Measurements from ENCODE around the gene REEP1.

Gene REEP1

DNA sequence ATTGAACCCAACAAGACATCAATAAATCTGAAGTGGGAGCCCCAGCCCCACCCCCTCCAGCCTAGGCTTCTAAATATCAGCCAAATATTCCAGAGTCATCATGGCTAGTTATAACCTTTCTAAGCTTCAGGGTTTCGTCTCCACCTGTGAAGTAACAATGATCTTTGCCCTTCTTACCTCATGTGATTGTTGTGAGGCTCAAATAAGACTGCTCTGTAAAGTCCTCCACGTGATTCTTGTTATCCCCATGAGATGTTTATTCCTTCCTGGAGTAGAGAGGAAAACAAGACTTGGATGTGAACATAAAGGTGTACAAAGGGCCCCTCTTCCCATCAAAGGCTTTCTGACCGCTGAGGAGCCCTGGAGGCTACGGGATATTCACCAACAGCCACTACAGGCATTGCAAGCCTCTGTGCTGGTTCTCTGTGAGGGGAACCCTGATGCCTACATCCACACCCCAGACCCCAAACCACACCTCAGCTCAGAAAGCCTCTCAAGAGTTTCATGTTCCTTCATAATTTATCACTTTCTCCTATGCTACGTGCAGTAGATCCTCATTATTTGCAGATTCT lies 20.1 kb upstream of the REEP1 start:
- no peak overlapping the region for H2BK12ac ChIP-seq (ENCODE audit: low read length)
- no peaks in the 10 kb centered on the region for H3K9me3 ChIP-seq (replicated peaks in 1 of 2; ENCODE audit: control insufficient read depth in 2 of 2, insufficient read depth in 1 of 2, low read depth in 1 of 2, low read length in 2 of 2)
- H4K91ac ChIP-seq (ENCODE audit: low read depth, low read length, poor library complexity) = no peak overlapping the region
- H3K18ac ChIP-seq (ENCODE audit: low read length) = no peak overlapping the region
- no peak overlapping the region for H2AFZ ChIP-seq (ENCODE audit: low read length)
- no peak overlapping the region for H2AK5ac ChIP-seq (ENCODE audit: low read depth, low read length)
- H3K14ac ChIP-seq (ENCODE audit: low read length) = no peak overlapping the region
- no peak overlapping the region for H4K8ac ChIP-seq (ENCODE audit: low read depth, low read length)
- no peaks in the 10 kb centered on the region for H3K79me1 ChIP-seq (ENCODE audit: low read depth, low read length)
- no peak overlapping the region for H3K23ac ChIP-seq (ENCODE audit: low read depth, low read length, poor library complexity)
- peaks cover 0 to 11% (median 0%) of the 10 kb centered on the region in 3 experiments for H3K27me3 ChIP-seq (ENCODE audit: control insufficient read depth in 3 of 3, insufficient read depth in 3 of 3, low read depth in 1 of 3, low read length in 3 of 3)
- no peak overlapping the region for H2BK5ac ChIP-seq (ENCODE audit: low read length)
- no CpG with 5 or more reads among the region's 5 CpGs for whole genome bisulfite sequencing, 2 donors (ENCODE audit: extremely low coverage in 2 of 2, insufficient read length in 2 of 2, insufficient replicate concordance in 1 of 2)
- H3K9ac ChIP-seq (ENCODE audit: low read depth, low read length, poor library complexity) = no peak overlapping the region
- H3K4me2 ChIP-seq (ENCODE audit: insufficient read depth, low read length, poor library complexity, severe bottlenecking) = no peak overlapping the region
- no peak overlapping the region for H3K27ac ChIP-seq (replicated peaks; ENCODE audit: low read length)
- H3K4me3 ChIP-seq (ENCODE audit: low read length in 2 of 2) = no peak overlapping the region
- H3K36me3 ChIP-seq (replicated peaks in 1 of 2; ENCODE audit: control insufficient read depth in 2 of 2, insufficient read depth in 2 of 2, low read length in 2 of 2) = no peaks in the 10 kb centered on the region
- no peak overlapping the region for H3K4ac ChIP-seq (ENCODE audit: low read length)
- peaks cover 0 to 8% of the 10 kb centered on the region in 2 donors for H3K4me1 ChIP-seq (ENCODE audit: control insufficient read depth in 2 of 2, insufficient read depth in 1 of 2, low read depth in 1 of 2, low read length in 2 of 2)
- H2BK15ac ChIP-seq (ENCODE audit: low read length) = no peak overlapping the region
- DNase-seq (ENCODE audit: low spot score) = no peak
- H2BK120ac ChIP-seq (ENCODE audit: low read depth, low read length) = no peak overlapping the region

DNA sequence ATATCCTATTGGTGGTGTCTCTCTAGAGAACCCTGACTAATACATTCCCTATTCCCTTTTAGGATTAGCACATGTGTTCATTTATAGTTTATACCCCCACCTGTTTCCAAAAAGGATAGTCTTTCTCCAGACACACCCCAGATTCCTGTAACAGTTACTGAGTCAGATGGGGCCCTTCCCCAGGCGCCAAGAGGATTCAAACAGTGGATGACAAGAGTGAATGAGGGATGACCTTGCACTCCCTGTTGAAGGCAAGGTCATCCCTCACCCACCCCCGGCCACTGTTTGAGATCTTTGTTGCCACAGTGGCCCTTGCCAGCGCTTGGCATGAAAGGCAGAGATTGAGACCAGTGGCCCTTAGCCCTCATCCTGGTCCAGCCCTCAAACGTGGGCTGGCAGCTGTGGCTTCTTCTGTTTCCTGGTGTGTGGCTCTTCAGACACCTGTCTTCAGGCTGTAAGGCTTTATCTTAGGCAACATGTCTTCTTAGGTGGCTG lies 15.3 kb upstream of the REEP1 start:
- no peak overlapping the region for H4K8ac ChIP-seq (ENCODE audit: low read depth, low read length)
- H3K79me1 ChIP-seq (ENCODE audit: low read depth, low read length) = no peaks in the 10 kb centered on the region
- H3K4ac ChIP-seq (ENCODE audit: low read length) = no peak overlapping the region
- no peaks in the 10 kb centered on the region for H3K9me3 ChIP-seq (replicated peaks in 1 of 2; ENCODE audit: control insufficient read depth in 2 of 2, insufficient read depth in 1 of 2, low read depth in 1 of 2, low read length in 2 of 2)
- no peak overlapping the region for H2BK120ac ChIP-seq (ENCODE audit: low read depth, low read length)
- H3K36me3 ChIP-seq (replicated peaks in 1 of 2; ENCODE audit: control insufficient read depth in 2 of 2, insufficient read depth in 2 of 2, low read length in 2 of 2) = no peaks in the 10 kb centered on the region
- no peak overlapping the region for H3K4me3 ChIP-seq (ENCODE audit: low read length in 2 of 2)
- H2BK5ac ChIP-seq (ENCODE audit: low read length) = no peak overlapping the region
- no peak overlapping the region for H3K27ac ChIP-seq (replicated peaks; ENCODE audit: low read length)
- H2BK12ac ChIP-seq (ENCODE audit: low read length) = no peak overlapping the region
- H2BK15ac ChIP-seq (ENCODE audit: low read length) = no peak overlapping the region
- no peak overlapping the region for H3K23ac ChIP-seq (ENCODE audit: low read depth, low read length, poor library complexity)
- H2AFZ ChIP-seq (ENCODE audit: low read length) = no peak overlapping the region
- H3K4me2 ChIP-seq (ENCODE audit: insufficient read depth, low read length, poor library complexity, severe bottlenecking) = no peak overlapping the region
- H3K14ac ChIP-seq (ENCODE audit: low read length) = no peak overlapping the region
- peaks cover 0 to 12% (median 2%) of the 10 kb centered on the region in 3 experiments for H3K27me3 ChIP-seq (ENCODE audit: control insufficient read depth in 3 of 3, insufficient read depth in 3 of 3, low read depth in 1 of 3, low read length in 3 of 3)
- no peak overlapping the region for H3K18ac ChIP-seq (ENCODE audit: low read length)
- no peak for DNase-seq (ENCODE audit: low spot score)
- H4K91ac ChIP-seq (ENCODE audit: low read depth, low read length, poor library complexity) = no peak overlapping the region
- H3K9ac ChIP-seq (ENCODE audit: low read depth, low read length, poor library complexity) = no peak overlapping the region
- no peak overlapping the region for H2AK5ac ChIP-seq (ENCODE audit: low read depth, low read length)
- WGBS, 2 donors (ENCODE audit: extremely low coverage in 2 of 2, insufficient read length in 2 of 2, insufficient replicate concordance in 1 of 2) = no CpG with 5 or more reads among the region's 4 CpGs
- no peaks in the 10 kb centered on the region for H3K4me1 ChIP-seq (ENCODE audit: control insufficient read depth in 2 of 2, insufficient read depth in 1 of 2, low read depth in 1 of 2, low read length in 2 of 2)

GRCh38 chr2:86352137-86352726 lies 14.8 kb upstream of the REEP1 start:
- no peak for DNase-seq (ENCODE audit: low spot score)
- H3K27ac ChIP-seq (replicated peaks; ENCODE audit: low read length) = no peak overlapping the region

DNA sequence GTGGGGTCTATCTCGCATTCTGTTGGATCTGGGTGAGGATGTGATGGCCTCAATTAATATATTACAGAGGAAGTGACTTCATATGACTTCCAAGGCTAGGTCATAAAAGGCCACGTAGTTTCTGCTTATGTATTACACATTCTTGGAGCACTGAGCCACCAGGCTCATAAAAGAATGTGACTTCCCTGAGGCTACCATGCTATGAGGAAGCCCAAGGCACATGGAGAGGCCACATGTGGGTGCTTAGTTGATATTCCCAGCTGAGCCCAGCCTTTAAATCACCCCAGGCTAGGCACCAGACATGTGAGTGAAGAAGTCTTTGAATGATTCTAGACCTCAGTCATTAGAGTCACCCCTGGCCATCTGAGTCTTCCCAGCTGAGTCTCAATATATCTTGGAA lies 13.3 kb upstream of the REEP1 start:
- H3K4me1 ChIP-seq (ENCODE audit: control insufficient read depth in 2 of 2, insufficient read depth in 1 of 2, low read depth in 1 of 2, low read length in 2 of 2) = no peaks in the 10 kb centered on the region
- no CpG with 5 or more reads among the region's 2 CpGs for WGBS, 2 donors (ENCODE audit: extremely low coverage in 2 of 2, insufficient read length in 2 of 2, insufficient replicate concordance in 1 of 2)
- H3K27ac ChIP-seq (replicated peaks; ENCODE audit: low read length) = no peak overlapping the region

More at GRCh38 chr2:86352137-86352726, 14.8 kb upstream of the REEP1 start:
- no peak overlapping the region for H2AFZ ChIP-seq (ENCODE audit: low read length)
- no peak overlapping the region for H4K8ac ChIP-seq (ENCODE audit: low read depth, low read length)
- H2BK15ac ChIP-seq (ENCODE audit: low read length) = no peak overlapping the region
- H3K9ac ChIP-seq (ENCODE audit: low read depth, low read length, poor library complexity) = no peak overlapping the region
- no peaks in the 10 kb centered on the region for H3K36me3 ChIP-seq (replicated peaks in 1 of 2; ENCODE audit: control insufficient read depth in 2 of 2, insufficient read depth in 2 of 2, low read length in 2 of 2)
- no peaks in the 10 kb centered on the region for H3K79me1 ChIP-seq (ENCODE audit: low read depth, low read length)
- peak overlapping the region; percentile 63 for H3K18ac ChIP-seq (ENCODE audit: low read length)
- peaks cover 0 to 14% (median 2%) of the 10 kb centered on the region in 3 experiments for H3K27me3 ChIP-seq (ENCODE audit: control insufficient read depth in 3 of 3, insufficient read depth in 3 of 3, low read depth in 1 of 3, low read length in 3 of 3)
- H3K9me3 ChIP-seq (replicated peaks in 1 of 2; ENCODE audit: control insufficient read depth in 2 of 2, insufficient read depth in 1 of 2, low read depth in 1 of 2, low read length in 2 of 2) = no peaks in the 10 kb centered on the region
- WGBS, 2 donors (ENCODE audit: extremely low coverage in 2 of 2, insufficient read length in 2 of 2, insufficient replicate concordance in 1 of 2) = no CpG with 5 or more reads among the region's 8 CpGs
- H3K4me2 ChIP-seq (ENCODE audit: insufficient read depth, low read length, poor library complexity, severe bottlenecking) = peak overlapping the region; percentile 3
- no peak overlapping the region for H2AK5ac ChIP-seq (ENCODE audit: low read depth, low read length)
- no peak overlapping the region for H3K23ac ChIP-seq (ENCODE audit: low read depth, low read length, poor library complexity)
- no peak overlapping the region for H4K91ac ChIP-seq (ENCODE audit: low read depth, low read length, poor library complexity)
- H2BK5ac ChIP-seq (ENCODE audit: low read length) = no peak overlapping the region
- H3K4ac ChIP-seq (ENCODE audit: low read length) = no peak overlapping the region
- no peak overlapping the region for H3K4me3 ChIP-seq (ENCODE audit: low read length in 2 of 2)
- no peak overlapping the region for H2BK120ac ChIP-seq (ENCODE audit: low read depth, low read length)
- no peak overlapping the region for H2BK12ac ChIP-seq (ENCODE audit: low read length)
- H3K4me1 ChIP-seq (ENCODE audit: control insufficient read depth in 2 of 2, insufficient read depth in 1 of 2, low read depth in 1 of 2, low read length in 2 of 2) = no peaks in the 10 kb centered on the region
- H3K14ac ChIP-seq (ENCODE audit: low read length) = no peak overlapping the region

More for the DNA sequence above, 13.3 kb upstream of the REEP1 start:
- H2BK120ac ChIP-seq (ENCODE audit: low read depth, low read length) = no peak overlapping the region
- no peak overlapping the region for H3K4me2 ChIP-seq (ENCODE audit: insufficient read depth, low read length, poor library complexity, severe bottlenecking)
- H2BK15ac ChIP-seq (ENCODE audit: low read length) = no peak overlapping the region
- no peak overlapping the region for H3K9ac ChIP-seq (ENCODE audit: low read depth, low read length, poor library complexity)
- no peak overlapping the region for H3K4ac ChIP-seq (ENCODE audit: low read length)
- H3K14ac ChIP-seq (ENCODE audit: low read length) = no peak overlapping the region
- H4K91ac ChIP-seq (ENCODE audit: low read depth, low read length, poor library complexity) = no peak overlapping the region
- H3K23ac ChIP-seq (ENCODE audit: low read depth, low read length, poor library complexity) = no peak overlapping the region
- no peaks in the 10 kb centered on the region for H3K36me3 ChIP-seq (replicated peaks in 1 of 2; ENCODE audit: control insufficient read depth in 2 of 2, insufficient read depth in 2 of 2, low read length in 2 of 2)
- no peak overlapping the region for H3K4me3 ChIP-seq (ENCODE audit: low read length in 2 of 2)
- H2AFZ ChIP-seq (ENCODE audit: low read length) = no peak overlapping the region
- no peaks in the 10 kb centered on the region for H3K79me1 ChIP-seq (ENCODE audit: low read depth, low read length)
- H3K27me3 ChIP-seq (ENCODE audit: control insufficient read depth in 3 of 3, insufficient read depth in 3 of 3, low read depth in 1 of 3, low read length in 3 of 3) = peaks cover 0 to 17% (median 2%) of the 10 kb centered on the region in 3 experiments
- DNase-seq (ENCODE audit: low spot score) = no peak
- H4K8ac ChIP-seq (ENCODE audit: low read depth, low read length) = no peak overlapping the region
- no peak overlapping the region for H2BK12ac ChIP-seq (ENCODE audit: low read length)
- no peak overlapping the region for H3K18ac ChIP-seq (ENCODE audit: low read length)
- no peak overlapping the region for H2AK5ac ChIP-seq (ENCODE audit: low read depth, low read length)
- H2BK5ac ChIP-seq (ENCODE audit: low read length) = no peak overlapping the region
- H3K9me3 ChIP-seq (replicated peaks in 1 of 2; ENCODE audit: control insufficient read depth in 2 of 2, insufficient read depth in 1 of 2, low read depth in 1 of 2, low read length in 2 of 2) = no peaks in the 10 kb centered on the region
